Esophagus muscularis mucosa (tissue), 4 donors: ENCODE data around the gene KCNQ1. TPM values are rescaled to one million over a fixed set of nuclear protein-coding genes. Genes with fewer than 3 reads are reported as not detected.

Experiments used
- DNase-seq: peaks from one replicate; pipeline ENCODE4 v3.0.0-alpha.2; 2017; ENCODE audit errors: extremely low spot score
- H3K27ac ChIP-seq, 4 donors: fragments of 200-600 bp; sonication (generic); replicated peaks in 1 of 4; 1 replicate in 3 of 4; 2 replicates in 1 of 4; pipeline ENCODE4 v1.5.1; 2016 to 2019; ENCODE audit warnings: mild to moderate bottlenecking in 1 of 4
- H3K27me3 ChIP-seq, 4 donors: fragments of 200-600 bp; sonication (generic); one replicate each; pipeline versions ENCODE4 v1.5.1 to v1.6.0; 2016 to 2019
- H3K36me3 ChIP-seq, 4 donors: fragments of 200-600 bp; sonication (generic); one replicate each; pipeline ENCODE4 v1.5.1; 2016 to 2019
- H3K4me1 ChIP-seq, 4 donors: fragments of 200-600 bp; sonication (generic); one replicate each; pipeline ENCODE4 v1.5.1; 2016 to 2019
- H3K4me3 ChIP-seq, 4 donors: fragments of 200-600 bp; sonication (generic); 1 replicate in 2 of 4; 2 replicates in 2 of 4; pipeline ENCODE4 v1.5.1; 2016 to 2019; ENCODE audit warnings: mild to moderate bottlenecking in 4 of 4, moderate library complexity in 1 of 4
- H3K9me3 ChIP-seq, 4 donors: fragments of 200-600 bp; sonication (generic); 1 replicate in 3 of 4; 2 replicates in 1 of 4; pipeline ENCODE4 v1.5.1; 2016 to 2019
- CTCF ChIP-seq, 3 experiments: fragments of 200-600 bp in 2 of 3; fragments of 450-650 bp in 1 of 3; sonication (generic) in 2 of 3; IDR thresholded peaks; one replicate each; pipeline ENCODE4 v1.5.1; 2017 to 2019; ENCODE audit warnings: antibody characterized with exemption in 3 of 3, mild to moderate bottlenecking in 2 of 3, moderate library complexity in 1 of 3
- EP300 ChIP-seq: sonication (generic); formaldehyde crosslinking; IDR thresholded peaks from one replicate; pipeline ENCODE4 v1.6.1; 2017; ENCODE audit warnings: antibody characterized with exemption
- POLR2A ChIP-seq: fragments of 450-650 bp; IDR thresholded peaks from one replicate; pipeline ENCODE4 v1.6.1; 2017; ENCODE audit warnings: antibody characterized with exemption, moderate library complexity, mild to moderate bottlenecking, low read depth
- POLR2AphosphoS5 ChIP-seq, 2 donors: sonication (generic); formaldehyde crosslinking; IDR thresholded peaks; one replicate each; pipeline ENCODE4 v1.6.1; 2017; ENCODE audit warnings: antibody characterized with exemption in 2 of 2
- WGBS: methylation state at CpG from one replicate; pipeline ENCODE4 v1.1.5; 2018; 5-methylcytosine and 5-hydroxymethylcytosine counted together
- intact Hi-C: fragments of 100-400 bp; cut with DNase I; formaldehyde crosslinking; loops from one replicate; pipeline ENCODE4 v1.15.1; 2023
- total RNA-seq, 4 donors: library from RNA; depleted of rRNA; stranded (reverse); fragments of >200 nt; gene quantifications; one replicate each; pipeline versions ENCODE4 v1.1.0 to v1.2.1, GENCODE V29; 2016

Gene KCNQ1
- total RNA-seq, 4 donors from 2014 or later: 2.1 to 5.9 (median 4.3) TPM

GRCh38 chr11:2826679-2827056, 381.9 kb downstream of the KCNQ1 start:
- TF ChIP-seq POLR2AphosphoS5 (IDR thresholded peaks at IDR 0.05): no peak
- no peak for TF ChIP-seq CTCF (IDR thresholded peaks at IDR 0.05)
- no peak for TF ChIP-seq POLR2A
- TF ChIP-seq EP300: no peak
- no peaks in the 10 kb centered on the region for H3K36me3 ChIP-seq
- H3K4me3 ChIP-seq: peak overlapping the region; percentile 34 to 54 (median 40)
- DNase-seq: no peak
- H3K9me3 ChIP-seq: peaks cover 0 to 20% (median 7%) of the 10 kb centered on the region in 4 donors
- intact Hi-C loops: loop anchor here (5.0 kb wide), 2 partner anchors 49 to 124 kb away; no protein-coding TSS in a partner anchor
- peaks cover 35 to 56% (median 41%) of the 10 kb centered on the region in 4 donors for H3K4me1 ChIP-seq
- H3K27ac ChIP-seq: peak overlapping the region; percentile 90 to 99 (median 96)
- WGBS: 36% methylated on average over 4 of the region's 4 CpGs
- no peaks in the 10 kb centered on the region for H3K27me3 ChIP-seq

DNA sequence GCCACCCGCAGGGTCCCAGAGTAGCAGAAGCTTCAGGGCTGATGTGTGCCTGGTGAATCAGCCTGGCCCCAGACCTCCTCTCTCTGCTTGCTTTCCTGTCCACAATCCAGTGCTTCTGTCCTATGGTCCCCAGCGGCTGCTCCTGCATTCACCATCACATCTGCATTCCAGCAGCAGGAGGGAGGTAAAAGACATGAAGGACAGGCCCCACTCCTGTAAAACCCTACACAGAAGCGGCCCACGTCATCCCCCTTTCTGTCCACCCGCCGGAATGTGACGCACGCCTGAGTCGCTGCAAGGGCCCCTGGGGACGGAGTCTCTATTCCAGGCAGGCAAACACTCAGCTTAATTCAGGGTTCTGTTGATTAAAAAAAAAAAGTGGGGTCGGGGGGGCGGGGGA, 382.4 kb downstream of the KCNQ1 start:
- Histone ChIP-seq H3K4me1 (peaks cover 35 to 56% (median 41%) of the 10 kb centered on the region in 4 donors), H3K36me3 (no peaks in the 10 kb centered on the region), H3K4me3 (no peak overlapping the region), H3K9me3 (peaks cover 0 to 20% (median 7%) of the 10 kb centered on the region in 4 donors), H3K27ac (peak overlapping the region; percentile 90 to 99 (median 96)), H3K27me3 (no peaks in the 10 kb centered on the region)
- TF ChIP-seq EP300: no peak
- no peak for DNase-seq
- 93% methylated on average over 11 of the region's 12 CpGs for WGBS
- intact Hi-C loops: loop anchor here (5.0 kb wide), 2 partner anchors 50 to 125 kb away; no protein-coding TSS in a partner anchor

GRCh38 chr11:2827792-2828191, 383.0 kb downstream of the KCNQ1 start:
- H3K36me3 ChIP-seq: no peaks in the 10 kb centered on the region
- H3K27ac ChIP-seq: peak overlapping the region; percentile 90 to 99 (median 96)
- H3K9me3 ChIP-seq: peaks cover 0 to 19% (median 7%) of the 10 kb centered on the region in 4 donors
- intact Hi-C loops: loop anchor here (5.0 kb wide), 2 partner anchors 50 to 125 kb away; no protein-coding TSS in a partner anchor
- no peak for DNase-seq
- no peak overlapping the region for H3K4me3 ChIP-seq
- H3K4me1 ChIP-seq: peaks cover 35 to 56% (median 41%) of the 10 kb centered on the region in 4 donors
- WGBS: 75% methylated on average over 10 of the region's 10 CpGs
- TF ChIP-seq POLR2AphosphoS5 (IDR thresholded peaks at IDR 0.05) (no peak), EP300 (no peak), POLR2A (no peak), CTCF (IDR thresholded peaks at IDR 0.05) (no peak)
- no peaks in the 10 kb centered on the region for H3K27me3 ChIP-seq

- Histone ChIP-seq H3K4me1 (peaks cover 35 to 53% (median 41%) of the 10 kb centered on the region in 4 donors), H3K9me3 (peaks cover 0 to 13% (median 5%) of the 10 kb centered on the region in 4 donors), H3K27ac (peak overlapping the region in 2 of 4 donors; percentile 90 to 99), H3K36me3 (no peaks in the 10 kb centered on the region), H3K27me3 (no peaks in the 10 kb centered on the region), H3K4me3 (no peak overlapping the region)
- intact Hi-C loops: loop anchor here (5.0 kb wide), 2 partner anchors 51 to 126 kb away; no protein-coding TSS in a partner anchor
- TF ChIP-seq CTCF (IDR thresholded peaks at IDR 0.05) (no peak), EP300 (no peak), POLR2AphosphoS5 (IDR thresholded peaks at IDR 0.05) (peak in 1 of 2 donors; percentile 30), POLR2A (no peak)
- 80% methylated on average over 4 of the region's 4 CpGs for WGBS
- DNase-seq: no peak
Measured at GRCh38 chr11:2828585-2829330, 383.9 kb downstream of the KCNQ1 start.

- Histone ChIP-seq H3K4me3 (no peak overlapping the region), H3K36me3 (no peaks in the 10 kb centered on the region), H3K9me3 (peaks cover 0 to 13% (median 5%) of the 10 kb centered on the region in 4 donors), H3K27ac (no peak overlapping the region), H3K27me3 (no peaks in the 10 kb centered on the region), H3K4me1 (peaks cover 25 to 38% (median 30%) of the 10 kb centered on the region in 4 donors)
- intact Hi-C loops: loop anchor here (5.0 kb wide), 1 partner anchor 52 kb away; no protein-coding TSS in a partner anchor
- 77% methylated on average over 8 of the region's 8 CpGs for WGBS
- DNase-seq: no peak
- TF ChIP-seq EP300 (no peak), POLR2AphosphoS5 (IDR thresholded peaks at IDR 0.05) (no peak), POLR2A (no peak), CTCF (IDR thresholded peaks at IDR 0.05) (no peak)
Measured at GRCh38 chr11:2830030-2830812, 385.4 kb downstream of the KCNQ1 start.
